HepG2 (cell line): ENCODE data around the gene ANKRD53. TPM values are rescaled to one million over a fixed set of nuclear protein-coding genes. Genes with fewer than 3 reads are reported as not detected.

Source experiments
- BORCS8-MEF2B ChIP-seq: sonication (generic); formaldehyde crosslinking; IDR thresholded peaks from 2 replicates; pipeline ENCODE4 v1.8.0; 2022; ENCODE audit warnings: mild to moderate bottlenecking, missing genetic modification reagents
- CHCHD3 ChIP-seq: sonication (generic); formaldehyde crosslinking; IDR thresholded peaks from 2 replicates; pipeline ENCODE4 v1.8.0; 2022; ENCODE audit warnings: mild to moderate bottlenecking, missing genetic modification reagents, moderate library complexity
- DMAP1 ChIP-seq: IDR thresholded peaks from 2 replicates; pipeline ENCODE4 v1.6.1; 2016
- ELF4 ChIP-seq: sonication (generic); formaldehyde crosslinking; IDR thresholded peaks from 2 replicates; pipeline ENCODE4 v1.5.0; 2020; ENCODE audit warnings: missing genetic modification reagents, mild to moderate bottlenecking, moderate library complexity, borderline replicate concordance
- ERF ChIP-seq: IDR thresholded peaks from 2 replicates; pipeline ENCODE4 v1.6.1; 2018; ENCODE audit warnings: missing biosample characterization, missing genetic modification reagents
- FOXJ3 ChIP-seq: sonication (generic); formaldehyde crosslinking; IDR thresholded peaks from 2 replicates; pipeline ENCODE4 v1.4.0; 2020; ENCODE audit warnings: missing genetic modification reagents, mild to moderate bottlenecking, borderline replicate concordance
- HDAC2 ChIP-seq: sonication (generic); formaldehyde crosslinking; IDR thresholded peaks from 2 replicates; pipeline ENCODE4 v1.4.0; 2020; ENCODE audit warnings: missing genetic modification reagents
- HMGA1 ChIP-seq: sonication (generic); formaldehyde crosslinking; conservative IDR thresholded peaks from 2 replicates; pipeline ENCODE4 v1.4.0; 2020; ENCODE audit warnings: missing genetic modification reagents
- KLF6 ChIP-seq: IDR thresholded peaks from 2 replicates; pipeline ENCODE4 v1.8.0; 2016; ENCODE audit warnings: missing biosample characterization, missing genetic modification reagents
- KLF9 ChIP-seq: IDR thresholded peaks from 2 replicates; pipeline ENCODE4 v1.6.1; 2016; ENCODE audit warnings: low read depth
- MATR3 ChIP-seq: sonication (generic); formaldehyde crosslinking; IDR thresholded peaks from 2 replicates; pipeline ENCODE4 v1.4.0; 2020; ENCODE audit warnings: missing genetic modification reagents
- MAZ ChIP-seq, 2 experiments: sonication (generic) in 1 of 2; formaldehyde crosslinking in 1 of 2; IDR thresholded peaks; 2 replicates each; pipeline versions ENCODE4 v1.5.0 to v1.6.1; 2012 to 2020; ENCODE audit warnings: low read depth in 2 of 2, mild to moderate bottlenecking in 2 of 2, borderline replicate concordance in 1 of 2, improper control_type of control experiment in 1 of 2, low read length in 1 of 2, missing genetic modification reagents in 1 of 2, moderate library complexity in 1 of 2
- MIER2 ChIP-seq: IDR thresholded peaks from 2 replicates; pipeline ENCODE4 v1.6.1; 2016; ENCODE audit warnings: missing biosample characterization, missing genetic modification reagents
- NFE2L1 ChIP-seq: sonication (generic); formaldehyde crosslinking; IDR thresholded peaks from 2 replicates; pipeline ENCODE4 v1.4.0; 2020; ENCODE audit warnings: missing genetic modification reagents, mild to moderate bottlenecking, borderline replicate concordance
- NFIC ChIP-seq: IDR thresholded peaks from 2 replicates; pipeline ENCODE4 v1.6.1; 2012; ENCODE audit warnings: mild to moderate bottlenecking, low read length, inconsistent platforms
- PLRG1 ChIP-seq: fragments of 450-650 bp; conservative IDR thresholded peaks from 2 replicates; pipeline ENCODE4 v1.6.1; 2016
- RBFOX2 ChIP-seq: fragments of 200-400 bp; formaldehyde crosslinking; IDR thresholded peaks from 2 replicates; pipeline ENCODE4 v1.6.1; 2017; ENCODE audit warnings: low read depth, mild to moderate bottlenecking, low read length
- SP4 ChIP-seq: sonication (generic); formaldehyde crosslinking; IDR thresholded peaks from 2 replicates; pipeline ENCODE4 v1.8.1; 2023; ENCODE audit warnings: mild to moderate bottlenecking, missing genetic modification reagents
- TCF12 ChIP-seq, 2 experiments: fragments of 450-650 bp in 1 of 2; sonication (generic) in 1 of 2; formaldehyde crosslinking in 1 of 2; IDR thresholded peaks; 2 replicates each; pipeline versions ENCODE4 v1.6.1 to v1.8.0; 2017 to 2022; ENCODE audit warnings: antibody characterized with exemption in 1 of 2, mild to moderate bottlenecking in 1 of 2, missing genetic modification reagents in 1 of 2, moderate library complexity in 1 of 2
- YEATS4 ChIP-seq: sonication (generic); formaldehyde crosslinking; IDR thresholded peaks from 2 replicates; pipeline ENCODE4 v1.4.0; 2020; ENCODE audit warnings: missing genetic modification reagents, borderline replicate concordance
- ZMYM2 ChIP-seq: sonication (generic); formaldehyde crosslinking; IDR thresholded peaks from 2 replicates; pipeline ENCODE4 v1.8.0; 2022; ENCODE audit warnings: mild to moderate bottlenecking, missing genetic modification reagents
- ZNF382 ChIP-seq: sonication (generic); formaldehyde crosslinking; IDR thresholded peaks from 2 replicates; pipeline ENCODE4 v1.5.0; 2020; ENCODE audit warnings: missing genetic modification reagents, mild to moderate bottlenecking, borderline replicate concordance
- ZNF747 ChIP-seq: sonication (generic); formaldehyde crosslinking; IDR thresholded peaks from 2 replicates; pipeline ENCODE4 v1.8.1; 2023; ENCODE audit warnings: missing genetic modification reagents, mild to moderate bottlenecking, borderline replicate concordance
- ZSCAN9 ChIP-seq: IDR thresholded peaks from 2 replicates; pipeline ENCODE4 v1.6.1; 2016; ENCODE audit warnings: borderline replicate concordance
- polyA plus RNA-seq, 8 experiments: library from polyadenylated mRNA; depleted of rRNA in 3 of 8; stranded (reverse) in 7 of 8; unstranded in 1 of 8; fragments of >200 nt; fragmentation: Illumina TruSeq in 4 of 8; extraction: Trizol in 4 of 8; gene quantifications; 2 replicates each; pipeline versions ENCODE4 v1.2.1 to v1.2.3, GENCODE V29; 2011 to 2016; ENCODE audit warnings: low read depth in 4 of 8, missing spikeins in 1 of 8, mixed read lengths in 1 of 8; ENCODE audit not compliant: insufficient read depth in 1 of 8
- total RNA-seq, 5 experiments: library from RNA; depleted of rRNA; stranded (reverse); fragments of >200 nt; fragmentation: Illumina TruSeq; extraction: Trizol; gene quantifications; 2 replicates each; pipeline ENCODE4 v1.2.3, GENCODE V29; 2016; ENCODE audit warnings: low read depth in 1 of 5
- TF ChIP-seq, protein P1 (sequence below): sonication (generic); formaldehyde crosslinking; IDR thresholded peaks from 2 replicates; pipeline ENCODE4 v1.9.0; 2021; ENCODE audit warnings: missing genetic modification reagents, borderline replicate concordance
- TF ChIP-seq, protein P2 (sequence below): sonication (generic); formaldehyde crosslinking; IDR thresholded peaks from 2 replicates; pipeline ENCODE4 v1.4.0; 2020; ENCODE audit warnings: missing genetic modification reagents, mild to moderate bottlenecking, borderline replicate concordance
- TF ChIP-seq, protein P3 (sequence below): IDR thresholded peaks from 2 replicates; pipeline ENCODE4 v1.6.1; 2016; ENCODE audit warnings: control low read depth
- TF ChIP-seq, protein P4 (sequence below): sonication (generic); formaldehyde crosslinking; IDR thresholded peaks from 2 replicates; pipeline ENCODE4 v1.5.0; 2020; ENCODE audit warnings: missing genetic modification reagents

ANKRD53 gene
- total and polyA plus RNA-seq, 2 of the 13 experiments (the other 11 are each of a cell fraction or from before 2014, with no cell fraction given), result 0.15 TPM; not detected in 1

DNA sequence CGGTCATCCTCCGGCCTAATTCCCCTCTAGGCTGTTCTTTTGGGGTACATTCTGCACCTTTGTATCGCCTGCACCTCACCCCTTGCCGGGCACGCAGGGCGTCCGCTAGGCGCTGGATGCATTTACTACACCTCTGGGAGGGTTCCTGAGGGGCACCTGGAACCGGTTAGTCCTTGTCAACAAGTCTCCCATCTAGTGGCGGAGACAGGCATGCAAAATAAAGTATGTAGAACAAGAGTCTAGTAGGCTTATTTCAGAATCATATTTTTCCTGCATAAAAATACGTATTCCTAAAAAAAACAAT lies 16.9 kb downstream of the ANKRD53 start (continued):
- TF ChIP-seq ZSCAN9 (CRISPR knock-in tag) (no peak), ELF4 (no peak), MIER2 (CRISPR knock-in tag) (no peak), TCF12 (IDR thresholded peaks at IDR 0.05) (no peak), TCF12 (CRISPR knock-in tag; IDR thresholded peaks at IDR 0.05) (0 out of 2 replicates have a peak, but pooled peaks have one; percentile 7), HDAC2 (CRISPR knock-in tag) (0 out of 2 replicates have a peak, but pooled peaks have one; percentile 4), DMAP1 (no peak), MATR3 (CRISPR knock-in tag) (no peak), HMGA1 (CRISPR knock-in tag) (no peak), ZNF747 (CRISPR knock-in tag) (peak; percentile 25; the same call in 1 of the 2 replicates), CHCHD3 (CRISPR knock-in tag) (no peak), NFE2L1 (no peak), BORCS8-MEF2B (CRISPR knock-in tag) (no peak), MAZ (IDR thresholded peaks at IDR 0.05; ENCODE audit: borderline replicate concordance, low read depth, low read length) (no peak), MAZ (CRISPR knock-in tag; IDR thresholded peaks at IDR 0.05; ENCODE audit: low read depth) (no peak), SP4 (CRISPR knock-in tag) (no peak), ERF (CRISPR knock-in tag) (no peak), YEATS4 (CRISPR knock-in tag) (no peak), ZNF382 (CRISPR knock-in tag) (no peak), FOXJ3 (CRISPR knock-in tag) (no peak), NFIC (no peak), KLF9 (CRISPR knock-in tag) (no peak), RBFOX2 (no peak), PLRG1 (no peak), KLF6 (no peak), ZMYM2 (CRISPR knock-in tag) (no peak)
- TF ChIP-seq, protein P1, sequence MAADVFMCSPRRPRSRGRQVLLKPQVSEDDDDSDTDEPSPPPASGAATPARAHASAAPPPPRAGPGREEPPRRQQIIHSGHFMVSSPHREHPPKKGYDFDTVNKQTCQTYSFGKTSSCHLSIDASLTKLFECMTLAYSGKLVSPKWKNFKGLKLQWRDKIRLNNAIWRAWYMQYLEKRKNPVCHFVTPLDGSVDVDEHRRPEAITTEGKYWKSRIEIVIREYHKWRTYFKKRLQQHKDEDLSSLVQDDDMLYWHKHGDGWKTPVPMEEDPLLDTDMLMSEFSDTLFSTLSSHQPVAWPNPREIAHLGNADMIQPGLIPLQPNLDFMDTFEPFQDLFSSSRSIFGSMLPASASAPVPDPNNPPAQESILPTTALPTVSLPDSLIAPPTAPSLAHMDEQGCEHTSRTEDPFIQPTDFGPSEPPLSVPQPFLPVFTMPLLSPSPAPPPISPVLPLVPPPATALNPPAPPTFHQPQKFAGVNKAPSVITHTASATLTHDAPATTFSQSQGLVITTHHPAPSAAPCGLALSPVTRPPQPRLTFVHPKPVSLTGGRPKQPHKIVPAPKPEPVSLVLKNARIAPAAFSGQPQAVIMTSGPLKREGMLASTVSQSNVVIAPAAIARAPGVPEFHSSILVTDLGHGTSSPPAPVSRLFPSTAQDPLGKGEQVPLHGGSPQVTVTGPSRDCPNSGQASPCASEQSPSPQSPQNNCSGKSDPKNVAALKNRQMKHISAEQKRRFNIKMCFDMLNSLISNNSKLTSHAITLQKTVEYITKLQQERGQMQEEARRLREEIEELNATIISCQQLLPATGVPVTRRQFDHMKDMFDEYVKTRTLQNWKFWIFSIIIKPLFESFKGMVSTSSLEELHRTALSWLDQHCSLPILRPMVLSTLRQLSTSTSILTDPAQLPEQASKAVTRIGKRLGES (CRISPR knock-in tag), result no peak
- TF ChIP-seq, protein P2, sequence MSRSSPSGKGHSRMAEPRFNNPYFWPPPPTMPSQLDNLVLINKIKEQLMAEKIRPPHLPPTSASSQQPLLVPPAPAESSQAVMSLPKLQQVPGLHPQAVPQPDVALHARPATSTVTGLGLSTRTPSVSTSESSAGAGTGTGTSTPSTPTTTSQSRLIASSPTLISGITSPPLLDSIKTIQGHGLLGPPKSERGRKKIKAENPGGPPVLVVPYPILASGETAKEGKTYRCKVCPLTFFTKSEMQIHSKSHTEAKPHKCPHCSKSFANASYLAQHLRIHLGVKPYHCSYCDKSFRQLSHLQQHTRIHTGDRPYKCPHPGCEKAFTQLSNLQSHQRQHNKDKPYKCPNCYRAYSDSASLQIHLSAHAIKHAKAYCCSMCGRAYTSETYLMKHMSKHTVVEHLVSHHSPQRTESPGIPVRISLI (CRISPR knock-in tag), result no peak
- TF ChIP-seq, protein P3, sequence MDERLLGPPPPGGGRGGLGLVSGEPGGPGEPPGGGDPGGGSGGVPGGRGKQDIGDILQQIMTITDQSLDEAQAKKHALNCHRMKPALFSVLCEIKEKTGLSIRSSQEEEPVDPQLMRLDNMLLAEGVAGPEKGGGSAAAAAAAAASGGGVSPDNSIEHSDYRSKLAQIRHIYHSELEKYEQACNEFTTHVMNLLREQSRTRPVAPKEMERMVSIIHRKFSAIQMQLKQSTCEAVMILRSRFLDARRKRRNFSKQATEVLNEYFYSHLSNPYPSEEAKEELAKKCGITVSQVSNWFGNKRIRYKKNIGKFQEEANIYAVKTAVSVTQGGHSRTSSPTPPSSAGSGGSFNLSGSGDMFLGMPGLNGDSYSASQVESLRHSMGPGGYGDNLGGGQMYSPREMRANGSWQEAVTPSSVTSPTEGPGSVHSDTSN (CRISPR knock-in tag), result no peak
- TF ChIP-seq, protein P4, sequence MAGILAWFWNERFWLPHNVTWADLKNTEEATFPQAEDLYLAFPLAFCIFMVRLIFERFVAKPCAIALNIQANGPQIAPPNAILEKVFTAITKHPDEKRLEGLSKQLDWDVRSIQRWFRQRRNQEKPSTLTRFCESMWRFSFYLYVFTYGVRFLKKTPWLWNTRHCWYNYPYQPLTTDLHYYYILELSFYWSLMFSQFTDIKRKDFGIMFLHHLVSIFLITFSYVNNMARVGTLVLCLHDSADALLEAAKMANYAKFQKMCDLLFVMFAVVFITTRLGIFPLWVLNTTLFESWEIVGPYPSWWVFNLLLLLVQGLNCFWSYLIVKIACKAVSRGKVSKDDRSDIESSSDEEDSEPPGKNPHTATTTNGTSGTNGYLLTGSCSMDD (CRISPR knock-in tag), result no peak
